LNCaP clone FGC (cell line): ENCODE results near the gene MYOF.
A peak's percentile ranks its signal among the peaks of the same experiment; 100 is the strongest.

Experiments used
- DNase-seq: peaks from one replicate; pipeline ENCODE4 v3.0.0-alpha.2; 2011; ENCODE audit warnings: low read depth
- H3K4me3 ChIP-seq: 2 replicates; pipeline ENCODE4 v1.5.1; 2011; ENCODE audit warnings: mild to moderate bottlenecking, low read depth, low read length, control low read depth
- CTCF ChIP-seq: IDR thresholded peaks from 2 replicates; pipeline ENCODE4 v1.5.1; 2012; ENCODE audit warnings: mild to moderate bottlenecking; ENCODE audit not compliant: control insufficient read depth, insufficient read depth; ENCODE audit errors: extremely low read depth

MYOF gene

GRCh38 chr10:93378039-93378438 lies 104.1 kb downstream of the MYOF start:
- H3K4me3 ChIP-seq = no peak overlapping the region
- TF ChIP-seq CTCF = no peak
- DNase-seq = no peak

GRCh38 chr10:93376372-93377293 lies 105.5 kb downstream of the MYOF start:
- no peak overlapping the region for H3K4me3 ChIP-seq
- peak; percentile 92 for TF ChIP-seq CTCF

GRCh38 chr10:93370961-93371360 lies 111.2 kb downstream of the MYOF start:
- no peak for TF ChIP-seq CTCF
- H3K4me3 ChIP-seq = no peak overlapping the region
- no peak for DNase-seq

More at GRCh38 chr10:93376372-93377293, 105.5 kb downstream of the MYOF start:
- peak; percentile 49 for DNase-seq

DNA sequence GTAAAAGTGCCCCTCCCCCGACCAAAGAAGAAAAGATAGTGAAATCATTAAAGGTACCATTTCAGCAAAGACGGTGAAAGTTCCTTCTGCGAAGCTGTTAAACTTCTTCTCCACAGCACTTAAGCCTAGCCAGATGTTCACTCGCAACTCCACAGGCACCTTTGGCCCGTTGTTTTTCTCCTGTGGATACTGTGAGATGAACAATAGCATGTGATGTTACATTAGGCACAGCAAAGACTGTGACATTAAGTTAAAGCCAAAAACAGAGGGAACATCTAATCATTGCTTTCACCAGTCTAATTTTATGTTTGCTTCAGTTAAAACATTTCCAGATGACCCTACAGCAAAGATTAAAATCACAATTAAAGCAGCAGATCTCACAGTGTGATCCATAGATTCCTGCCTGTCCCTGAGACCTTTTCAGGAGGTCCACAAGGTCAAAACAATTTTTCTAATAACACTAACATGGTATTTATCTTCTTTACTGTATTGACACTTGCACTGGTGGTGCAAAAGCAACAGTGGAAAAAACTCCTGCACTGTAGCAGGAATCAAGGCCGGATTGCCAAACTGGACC lies 112.5 kb downstream of the MYOF start:
- H3K4me3 ChIP-seq = no peak overlapping the region
- no peak for TF ChIP-seq CTCF
- no peak for DNase-seq

- H3K4me3 ChIP-seq = no peak overlapping the region
- TF ChIP-seq CTCF = no peak
- DNase-seq = no peak
These were observed 113.9 kb downstream of the MYOF start for GRCh38 chr10:93368210-93368609.

DNA sequence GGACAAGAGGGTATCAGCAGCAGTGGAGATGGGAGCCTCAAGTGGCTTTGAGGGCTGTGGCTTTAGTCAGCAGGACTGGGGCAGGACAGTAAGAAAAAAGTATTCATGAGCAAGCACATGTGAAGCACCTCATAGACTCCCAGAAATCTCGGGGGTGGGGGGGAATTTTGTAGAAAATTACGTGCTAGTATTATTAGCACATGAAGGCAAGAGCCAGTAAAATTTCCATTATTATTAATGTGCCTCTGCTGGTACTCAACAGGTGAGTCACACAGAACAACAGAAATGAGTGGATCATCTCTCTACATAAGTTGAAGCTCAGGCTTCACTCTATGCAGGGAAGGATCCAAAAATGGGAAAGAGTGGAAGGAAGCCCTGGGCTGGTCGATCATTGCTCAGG lies 114.5 kb downstream of the MYOF start:
- no peak for TF ChIP-seq CTCF
- H3K4me3 ChIP-seq = no peak overlapping the region
- no peak for DNase-seq

- no peak for DNase-seq
- H3K4me3 ChIP-seq = no peak overlapping the region
- TF ChIP-seq CTCF = no peak
These were observed 117.2 kb downstream of the MYOF start for GRCh38 chr10:93364966-93365365.
